ENCODE results near the gene CCDC183. TPM values are rescaled to one million over a fixed set of nuclear protein-coding genes. Genes with fewer than 3 reads are reported as not detected.

Gene CCDC183
- total and polyA plus RNA-seq, 3 donors from 2014 or later = 37.8 to 59.8 (median 41.1) TPM

- Histone ChIP-seq H3K36me3 (ENCODE audit: low read depth, missing control alignments) (no peaks in the 10 kb centered on the region), H3K4me1 (peaks cover 12% of the 10 kb centered on the region), H3K27ac (peak overlapping the region; percentile 70 to 88), H3K4me3 (peak overlapping the region; percentile 75 to 94), H3K9me3 (no peaks in the 10 kb centered on the region), H3K27me3 (no peaks in the 10 kb centered on the region)
- intact Hi-C loops (cut with DNase I; ENCODE audit: low total_unique reads) = loop anchor here (5.0 kb wide), 1 partner anchor 134 kb away; the partner anchor contains the start of gene FBXW5
- TF ChIP-seq POLR2A (IDR thresholded peaks at IDR 0.05) = no peak
- TF ChIP-seq, protein P1, sequence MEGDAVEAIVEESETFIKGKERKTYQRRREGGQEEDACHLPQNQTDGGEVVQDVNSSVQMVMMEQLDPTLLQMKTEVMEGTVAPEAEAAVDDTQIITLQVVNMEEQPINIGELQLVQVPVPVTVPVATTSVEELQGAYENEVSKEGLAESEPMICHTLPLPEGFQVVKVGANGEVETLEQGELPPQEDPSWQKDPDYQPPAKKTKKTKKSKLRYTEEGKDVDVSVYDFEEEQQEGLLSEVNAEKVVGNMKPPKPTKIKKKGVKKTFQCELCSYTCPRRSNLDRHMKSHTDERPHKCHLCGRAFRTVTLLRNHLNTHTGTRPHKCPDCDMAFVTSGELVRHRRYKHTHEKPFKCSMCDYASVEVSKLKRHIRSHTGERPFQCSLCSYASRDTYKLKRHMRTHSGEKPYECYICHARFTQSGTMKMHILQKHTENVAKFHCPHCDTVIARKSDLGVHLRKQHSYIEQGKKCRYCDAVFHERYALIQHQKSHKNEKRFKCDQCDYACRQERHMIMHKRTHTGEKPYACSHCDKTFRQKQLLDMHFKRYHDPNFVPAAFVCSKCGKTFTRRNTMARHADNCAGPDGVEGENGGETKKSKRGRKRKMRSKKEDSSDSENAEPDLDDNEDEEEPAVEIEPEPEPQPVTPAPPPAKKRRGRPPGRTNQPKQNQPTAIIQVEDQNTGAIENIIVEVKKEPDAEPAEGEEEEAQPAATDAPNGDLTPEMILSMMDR (IDR thresholded peaks at IDR 0.05) = no peak
- 3 to 7% methylated on average over 14 of the region's 14 CpGs for WGBS, 2 donors
- no peak for DNase-seq
These were observed 12.6 kb downstream of the CCDC183 start for GRCh38 chr9:136808806-136809158.

- WGBS, 2 donors = 96 to 98% methylated on average over 13 of the region's 13 CpGs
- intact Hi-C loops (cut with DNase I; ENCODE audit: low total_unique reads) = no loop called here
- no peak overlapping the region for H3K27ac ChIP-seq
- TF ChIP-seq, protein P1 (IDR thresholded peaks at IDR 0.05) = no peak
- no peak for TF ChIP-seq POLR2A (IDR thresholded peaks at IDR 0.05)
- no peaks in the 10 kb centered on the region for H3K36me3 ChIP-seq (ENCODE audit: low read depth, missing control alignments)
- H3K27me3 ChIP-seq = no peaks in the 10 kb centered on the region
- H3K4me1 ChIP-seq = no peaks in the 10 kb centered on the region
- no peak overlapping the region for H3K4me3 ChIP-seq
- no peaks in the 10 kb centered on the region for H3K9me3 ChIP-seq
- DNase-seq = no peak
These were observed 18.7 kb downstream of the CCDC183 start for GRCh38 chr9:136814725-136815421.

DNA sequence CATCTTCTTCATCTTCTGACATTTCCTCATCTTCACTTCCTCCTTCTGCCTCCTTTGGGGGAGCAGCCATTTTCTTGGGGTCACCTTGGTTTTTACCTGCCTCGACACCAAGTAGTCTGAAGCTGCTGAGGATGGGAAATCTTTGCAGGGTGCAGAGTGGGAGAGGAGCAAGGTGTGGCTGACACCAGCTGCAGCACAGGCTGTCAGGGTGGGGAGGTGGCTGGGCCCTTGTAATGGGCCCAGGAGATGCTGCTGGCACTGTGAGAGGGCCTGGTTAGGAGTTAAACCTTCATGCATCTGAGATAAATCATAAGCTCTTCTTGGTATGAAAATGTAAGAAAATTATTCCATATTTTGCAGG is 19.3 kb downstream of the CCDC183 start:
- H3K4me1 ChIP-seq = no peaks in the 10 kb centered on the region
- H3K9me3 ChIP-seq = no peaks in the 10 kb centered on the region
- no peak for DNase-seq
- H3K4me3 ChIP-seq = no peak overlapping the region
- WGBS, 2 donors = 0% methylated on average over 1 of the region's 1 CpG
- H3K36me3 ChIP-seq (ENCODE audit: low read depth, missing control alignments) = no peaks in the 10 kb centered on the region
- TF ChIP-seq, protein P1 (IDR thresholded peaks at IDR 0.05) = no peak
- H3K27ac ChIP-seq = no peak overlapping the region
- no peaks in the 10 kb centered on the region for H3K27me3 ChIP-seq
- intact Hi-C loops (cut with DNase I; ENCODE audit: low total_unique reads) = no loop called here

DNA sequence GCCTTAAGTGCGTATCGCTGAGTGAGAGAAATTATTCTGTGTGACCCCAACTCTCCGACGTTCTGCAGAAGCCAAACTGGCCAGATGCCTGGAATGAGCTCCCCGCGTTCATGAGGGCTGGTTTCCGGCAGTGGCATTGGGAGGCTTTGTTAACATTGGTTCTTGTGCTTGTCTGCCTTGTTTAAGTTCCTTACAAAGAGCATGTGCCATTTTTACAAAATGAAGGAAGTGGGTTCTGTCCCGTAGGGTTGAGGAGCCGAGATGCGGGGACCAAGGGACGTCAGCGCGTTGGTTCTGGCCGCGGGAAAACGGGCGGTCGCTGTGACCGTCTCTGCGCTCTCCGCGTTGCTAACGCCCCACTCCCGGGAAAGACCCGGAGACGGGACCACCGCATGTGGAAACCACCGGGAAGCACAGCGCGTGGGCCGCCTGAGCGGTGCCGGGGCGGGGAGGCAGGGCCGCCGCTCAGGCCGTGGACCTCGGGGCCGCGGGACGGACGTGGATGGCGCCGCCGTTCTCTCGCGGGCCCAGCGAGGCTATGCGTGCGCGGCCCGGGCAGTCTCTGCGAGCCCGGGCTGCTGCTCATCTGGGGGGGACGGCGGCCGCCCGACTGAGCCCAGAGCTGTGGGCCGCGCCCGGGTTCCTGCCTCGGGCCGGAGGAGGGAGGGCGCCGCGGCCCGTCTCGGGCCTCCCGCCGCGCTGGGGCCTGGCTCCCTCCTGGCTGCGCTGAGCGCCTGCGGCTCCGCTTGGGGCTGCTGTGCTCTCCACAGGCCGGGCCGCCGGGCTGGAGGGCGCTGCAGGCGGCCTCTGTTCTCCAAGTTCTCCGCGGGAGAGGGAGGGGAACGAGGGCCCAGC is 25.1 kb downstream of the CCDC183 start:
- H3K4me1 ChIP-seq = peaks cover 6% of the 10 kb centered on the region
- H3K27me3 ChIP-seq = no peaks in the 10 kb centered on the region
- H3K36me3 ChIP-seq (ENCODE audit: low read depth, missing control alignments) = no peaks in the 10 kb centered on the region
- TF ChIP-seq POLR2A (IDR thresholded peaks at IDR 0.05) = no peak
- TF ChIP-seq, protein P1 (IDR thresholded peaks at IDR 0.05) = no peak
- DNase-seq = no peak
- peak overlapping the region; percentile 34 to 53 for H3K4me3 ChIP-seq
- no peaks in the 10 kb centered on the region for H3K9me3 ChIP-seq
- intact Hi-C loops (cut with DNase I; ENCODE audit: low total_unique reads) = no loop called here
- peak overlapping the region in 1 of 2 donors; percentile 59 for H3K27ac ChIP-seq
- 3 to 27% methylated on average over 16 to 72 of the region's 83 CpGs for WGBS, 2 donors
